GM12874 (cell line): ENCODE measurements around the gene GDPD2.

Experiments
- TF ChIP-seq, protein P1 (sequence below): IDR thresholded peaks from 2 replicates; pipeline ENCODE4 v1.5.1; 2011; ENCODE audit warnings: low read depth, mild to moderate bottlenecking, control low read depth, low read length, moderate library complexity; ENCODE audit not compliant: insufficient read depth

Gene GDPD2, protein sequence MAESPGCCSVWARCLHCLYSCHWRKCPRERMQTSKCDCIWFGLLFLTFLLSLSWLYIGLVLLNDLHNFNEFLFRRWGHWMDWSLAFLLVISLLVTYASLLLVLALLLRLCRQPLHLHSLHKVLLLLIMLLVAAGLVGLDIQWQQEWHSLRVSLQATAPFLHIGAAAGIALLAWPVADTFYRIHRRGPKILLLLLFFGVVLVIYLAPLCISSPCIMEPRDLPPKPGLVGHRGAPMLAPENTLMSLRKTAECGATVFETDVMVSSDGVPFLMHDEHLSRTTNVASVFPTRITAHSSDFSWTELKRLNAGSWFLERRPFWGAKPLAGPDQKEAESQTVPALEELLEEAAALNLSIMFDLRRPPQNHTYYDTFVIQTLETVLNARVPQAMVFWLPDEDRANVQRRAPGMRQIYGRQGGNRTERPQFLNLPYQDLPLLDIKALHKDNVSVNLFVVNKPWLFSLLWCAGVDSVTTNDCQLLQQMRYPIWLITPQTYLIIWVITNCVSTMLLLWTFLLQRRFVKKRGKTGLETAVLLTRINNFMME

DNA sequence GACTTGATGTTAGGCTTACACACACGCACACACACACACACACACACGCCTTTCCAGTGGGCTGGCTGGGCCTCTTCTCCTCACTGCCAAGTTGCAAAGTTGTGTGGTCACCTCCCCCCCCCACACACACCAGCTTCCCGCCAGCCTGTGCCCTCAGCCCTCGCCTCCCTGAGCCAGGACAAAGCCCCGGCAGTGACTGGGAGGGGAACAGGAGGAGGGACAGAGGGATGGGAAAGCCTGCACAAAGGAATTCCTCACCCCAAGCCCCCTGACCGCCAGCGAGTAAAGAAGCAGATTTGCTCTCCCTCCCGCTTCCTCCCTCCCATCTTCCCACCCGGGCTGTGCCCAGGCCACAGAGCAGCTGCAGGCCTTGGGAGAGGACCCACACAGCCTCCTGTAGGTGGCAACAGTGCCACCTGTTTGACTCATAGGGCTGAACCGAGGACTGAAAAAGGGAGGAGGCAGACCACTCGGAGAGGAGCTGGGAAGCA, at the start of gene GDPD2:
Gene GDPD2, plus strand, starts transcription at position 464 of the 491 bp plus-strand sequence. CDS start 1,671 bp downstream, outside the sequence.
- TF ChIP-seq, protein P1, sequence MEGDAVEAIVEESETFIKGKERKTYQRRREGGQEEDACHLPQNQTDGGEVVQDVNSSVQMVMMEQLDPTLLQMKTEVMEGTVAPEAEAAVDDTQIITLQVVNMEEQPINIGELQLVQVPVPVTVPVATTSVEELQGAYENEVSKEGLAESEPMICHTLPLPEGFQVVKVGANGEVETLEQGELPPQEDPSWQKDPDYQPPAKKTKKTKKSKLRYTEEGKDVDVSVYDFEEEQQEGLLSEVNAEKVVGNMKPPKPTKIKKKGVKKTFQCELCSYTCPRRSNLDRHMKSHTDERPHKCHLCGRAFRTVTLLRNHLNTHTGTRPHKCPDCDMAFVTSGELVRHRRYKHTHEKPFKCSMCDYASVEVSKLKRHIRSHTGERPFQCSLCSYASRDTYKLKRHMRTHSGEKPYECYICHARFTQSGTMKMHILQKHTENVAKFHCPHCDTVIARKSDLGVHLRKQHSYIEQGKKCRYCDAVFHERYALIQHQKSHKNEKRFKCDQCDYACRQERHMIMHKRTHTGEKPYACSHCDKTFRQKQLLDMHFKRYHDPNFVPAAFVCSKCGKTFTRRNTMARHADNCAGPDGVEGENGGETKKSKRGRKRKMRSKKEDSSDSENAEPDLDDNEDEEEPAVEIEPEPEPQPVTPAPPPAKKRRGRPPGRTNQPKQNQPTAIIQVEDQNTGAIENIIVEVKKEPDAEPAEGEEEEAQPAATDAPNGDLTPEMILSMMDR, result no peak

DNA sequence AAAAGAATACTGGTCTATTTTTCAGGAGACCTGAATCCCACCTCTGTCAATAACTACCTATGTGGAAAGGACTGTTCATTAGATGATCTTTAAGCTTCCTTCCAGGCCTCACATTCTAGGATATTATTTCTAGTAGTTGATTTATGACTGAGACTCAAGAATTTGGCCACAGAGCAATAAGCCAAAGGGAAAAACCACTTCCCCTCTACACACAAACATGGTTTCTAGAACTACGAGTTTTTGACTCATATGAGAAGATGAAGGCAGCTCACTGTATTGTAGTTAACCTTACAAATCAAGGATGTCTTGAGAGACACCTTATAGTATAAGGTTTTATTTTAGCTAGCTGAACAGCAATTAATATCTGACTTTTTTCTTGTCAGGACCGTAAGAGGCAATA, 36.9 kb upstream of the GDPD2 start:
- TF ChIP-seq, protein P1, result no peak

DNA sequence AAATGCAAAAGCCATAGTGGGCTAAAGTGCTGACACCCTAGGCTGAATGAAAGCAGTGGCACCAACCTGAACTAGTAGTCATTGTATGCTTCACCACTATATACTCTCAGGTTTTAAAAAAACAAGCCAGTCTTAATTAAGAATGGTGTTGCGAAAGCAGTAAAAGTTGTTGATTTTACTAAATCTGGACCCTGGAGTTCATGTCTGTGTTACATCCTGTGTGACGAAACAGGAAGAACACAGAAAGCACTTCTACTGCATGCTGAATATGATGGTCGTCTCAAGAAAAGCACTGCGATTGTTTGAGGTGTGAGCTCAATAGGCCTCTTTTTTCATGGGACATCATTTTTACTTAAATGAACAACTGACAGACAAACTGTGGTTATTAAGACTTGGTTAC, 24.2 kb upstream of the GDPD2 start:
- TF ChIP-seq, protein P1, result no peak

DNA sequence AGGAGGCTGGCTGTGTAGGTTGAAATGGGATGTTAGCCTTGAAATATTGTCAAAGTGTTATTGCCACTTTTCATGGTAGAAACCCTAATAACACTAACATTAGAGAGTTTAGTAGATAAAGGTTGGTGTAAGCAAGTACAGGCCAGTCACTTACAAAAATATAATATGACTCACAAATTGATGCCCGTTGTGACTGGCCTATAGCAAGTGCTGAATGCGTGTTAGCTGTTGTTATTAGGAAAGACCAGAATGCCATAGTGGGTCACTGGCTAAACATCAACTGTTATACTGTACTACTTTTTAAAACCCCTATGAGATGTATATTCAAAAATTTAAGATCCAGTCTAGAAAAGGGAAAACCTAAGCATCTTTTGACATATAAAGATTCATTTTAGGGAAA, 20.4 kb upstream of the GDPD2 start:
- TF ChIP-seq, protein P1, result no peak

DNA sequence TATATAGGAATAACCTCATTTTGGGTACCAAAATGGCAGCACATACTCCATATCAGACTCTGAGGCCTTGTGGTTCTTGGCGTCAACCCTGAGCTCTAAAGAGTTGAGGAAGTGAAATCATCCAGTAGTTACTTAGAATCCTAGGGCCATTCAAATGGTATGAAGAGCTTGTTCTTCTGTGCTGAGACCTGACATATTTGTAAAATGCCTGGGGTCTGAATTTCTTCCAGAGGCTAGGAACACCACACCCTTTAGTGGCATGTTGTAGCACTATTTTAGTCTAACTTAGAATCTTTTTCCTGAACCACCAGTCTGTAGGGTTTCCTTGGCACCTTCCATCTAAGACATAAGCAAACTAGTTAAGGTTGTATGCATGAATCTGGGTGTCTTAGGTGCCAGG, 18.1 kb upstream of the GDPD2 start:
- TF ChIP-seq, protein P1, result no peak

DNA sequence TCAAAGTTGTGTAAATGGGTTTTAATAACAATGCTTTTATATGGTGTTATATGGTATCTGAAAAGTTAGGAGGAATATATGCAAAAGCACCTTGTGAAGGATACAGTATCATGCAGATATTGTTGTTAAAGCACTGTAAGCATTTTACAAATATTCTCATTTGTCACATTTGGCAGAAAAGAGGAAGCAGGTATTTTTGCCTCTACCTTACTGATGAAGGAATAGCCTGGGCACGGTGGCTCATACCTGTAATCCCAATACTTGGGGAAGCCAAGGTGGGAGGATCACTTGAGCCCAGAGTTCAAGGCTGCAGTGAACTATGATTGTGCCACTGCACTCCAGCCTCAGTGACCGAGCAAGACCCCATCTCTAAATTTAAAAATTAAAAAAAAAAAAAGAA, 12.2 kb upstream of the GDPD2 start:
- TF ChIP-seq, protein P1, result no peak

DNA sequence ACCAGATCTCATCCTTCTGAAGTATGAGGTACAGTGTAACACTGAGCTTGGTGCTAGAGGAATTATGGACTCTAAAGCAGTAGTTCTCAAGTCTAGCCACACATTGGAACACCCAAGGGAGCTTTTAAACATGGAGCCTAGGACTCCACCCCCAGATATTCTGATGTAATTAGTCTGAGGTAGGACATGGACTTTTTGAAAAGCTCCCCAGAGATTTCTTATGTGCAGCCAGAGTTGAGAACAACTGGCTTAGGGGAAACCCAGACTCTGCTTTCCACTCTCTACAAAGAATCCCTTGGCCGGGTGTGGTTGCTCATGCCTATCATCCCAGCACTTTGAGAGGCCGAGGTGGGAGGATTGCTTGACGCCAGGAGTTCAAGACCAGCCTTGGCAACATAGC, 11.6 kb upstream of the GDPD2 start:
- TF ChIP-seq, protein P1, result no peak
